NCI-H2196 (cell line): ENCODE data around the gene ASTN2.

Experiments used
- DNase-seq: peaks from one replicate; lab custom pipeline; 2025; ENCODE audit not compliant: unreplicated experiment; lab: John Stamatoyannopoulos, UW

ASTN2 gene

GRCh38 chr9:116688806-116689485 is 725.9 kb downstream of the ASTN2 start:
- DNase-seq, result no peak

GRCh38 chr9:116687754-116688135 is 727.1 kb downstream of the ASTN2 start:
- DNase-seq, result no peak

- DNase-seq, result peak; percentile 92
These were observed 727.6 kb downstream of the ASTN2 start, which contains the start of gene TRIM32 for GRCh38 chr9:116687074-116687753. Gene TRIM32 (plus strand): TSS chr9:116687305. CDS start chr9:116697743, 10,438 bp downstream.

GRCh38 chr9:116686693-116687073 is 728.2 kb downstream of the ASTN2 start:
- DNase-seq, result no peak

GRCh38 chr9:116686135-116686534 is 728.7 kb downstream of the ASTN2 start:
- DNase-seq, result no peak

GRCh38 chr9:116685166-116685565 is 729.7 kb downstream of the ASTN2 start:
- DNase-seq, result no peak

- no peak for DNase-seq
These were observed 731.3 kb downstream of the ASTN2 start for GRCh38 chr9:116683535-116683934.

- no peak for DNase-seq
These were observed 740.5 kb downstream of the ASTN2 start for GRCh38 chr9:116674210-116674980.

- no peak for DNase-seq
These were observed 741.5 kb downstream of the ASTN2 start for GRCh38 chr9:116673375-116673774.

GRCh38 chr9:116671605-116672004 is 743.3 kb downstream of the ASTN2 start:
- DNase-seq, result no peak

GRCh38 chr9:116668970-116669695 is 745.7 kb downstream of the ASTN2 start:
- no peak for DNase-seq

GRCh38 chr9:116663581-116663980 is 751.3 kb downstream of the ASTN2 start:
- no peak for DNase-seq

- no peak for DNase-seq
These were observed 752.1 kb downstream of the ASTN2 start for GRCh38 chr9:116662646-116663310.

GRCh38 chr9:116661037-116661954 is 753.6 kb downstream of the ASTN2 start:
- DNase-seq, result peak; percentile 54

- no peak for DNase-seq
These were observed 756.6 kb downstream of the ASTN2 start for GRCh38 chr9:116658265-116658664.

GRCh38 chr9:116656977-116657376 is 757.9 kb downstream of the ASTN2 start:
- DNase-seq, result no peak

GRCh38 chr9:116656501-116656971 is 758.3 kb downstream of the ASTN2 start:
- DNase-seq, result no peak

- no peak for DNase-seq
These were observed 760.9 kb downstream of the ASTN2 start for GRCh38 chr9:116654059-116654355.

GRCh38 chr9:116653348-116654058 is 761.4 kb downstream of the ASTN2 start:
- DNase-seq, result no peak
